A549 (cell line): ENCODE data around the gene CHST13.

Source experiments
- CTCF ChIP-seq: fragments of >200 bp; sonication (Bioruptor Twin); formaldehyde crosslinking; IDR thresholded peaks from 3 replicates; pipeline ENCODE4 v1.5.1; 2016
- POLR2A ChIP-seq: IDR thresholded peaks from 2 replicates; pipeline ENCODE4 v1.6.1; 2012; ENCODE audit warnings: mild to moderate bottlenecking, low read length

GRCh38 chr3:126519506-126520455 is 4.2 kb upstream of the CHST13 start:
- TF ChIP-seq POLR2A (no peak), CTCF (no peak)
